ENCODE measurements around the gene SETBP1.

Gene SETBP1

GRCh38 chr18:45086777-45087176, 406.1 kb downstream of the SETBP1 start:
- no peak for DNase-seq

- DNase-seq = no peak
Measured at GRCh38 chr18:45090526-45091140, 409.9 kb downstream of the SETBP1 start.

GRCh38 chr18:45100321-45101105, 419.8 kb downstream of the SETBP1 start:
- DNase-seq = no peak

GRCh38 chr18:45102126-45102525, 421.4 kb downstream of the SETBP1 start:
- DNase-seq = no peak

GRCh38 chr18:45102863-45103262, 422.2 kb downstream of the SETBP1 start:
- no peak for DNase-seq

GRCh38 chr18:45103319-45104048, 422.8 kb downstream of the SETBP1 start:
- no peak for DNase-seq

- no peak for DNase-seq
Measured at GRCh38 chr18:45104049-45104395, 423.3 kb downstream of the SETBP1 start.

GRCh38 chr18:45106331-45106774, 425.7 kb downstream of the SETBP1 start:
- DNase-seq = no peak

GRCh38 chr18:45107425-45107824, 426.7 kb downstream of the SETBP1 start:
- DNase-seq = no peak

- no peak for DNase-seq
Measured at GRCh38 chr18:45108754-45109153, 428.1 kb downstream of the SETBP1 start.

GRCh38 chr18:45109271-45109670, 428.6 kb downstream of the SETBP1 start:
- no peak for DNase-seq

GRCh38 chr18:45109706-45110105, 429.0 kb downstream of the SETBP1 start:
- no peak for DNase-seq

- DNase-seq = no peak
Measured at GRCh38 chr18:45110577-45111501, 430.2 kb downstream of the SETBP1 start.

- DNase-seq = no peak
Measured at GRCh38 chr18:45111502-45111848, 430.8 kb downstream of the SETBP1 start.

- DNase-seq = no peak
Measured at GRCh38 chr18:45112682-45113081, 432.0 kb downstream of the SETBP1 start.

- DNase-seq = no peak
Measured at GRCh38 chr18:45116116-45116515, 435.4 kb downstream of the SETBP1 start.

All from HCEC 1CT (cell line).